ENCODE data around the gene ZCCHC2.

The ZCCHC2 gene

GRCh38 chr18:62611453-62612288 lies 88.8 kb downstream of the ZCCHC2 start:
- no peak overlapping the region for H3K27ac ChIP-seq (ENCODE audit: low read depth, low read length)
- no peaks in the 10 kb centered on the region for H3K9me2 ChIP-seq (replicated peaks; ENCODE audit: control insufficient read depth, low read length)
- TF ChIP-seq CTCF (IDR thresholded peaks at IDR 0.05; ENCODE audit: low read depth, low read length, poor library complexity, severe bottlenecking): no peak
- no peak for TF ChIP-seq EZH2phosphoT487 (IDR thresholded peaks at IDR 0.05; ENCODE audit: borderline replicate concordance, low read length)
- no peak overlapping the region for H3K4me3 ChIP-seq (ENCODE audit: low read length)
- H3F3A ChIP-seq (ENCODE audit: control insufficient read depth, insufficient read depth): no peaks in the 10 kb centered on the region
- H3K36me3 ChIP-seq (ENCODE audit: control insufficient read depth, low read length): no peaks in the 10 kb centered on the region
- H3K4me2 ChIP-seq (ENCODE audit: low read length): no peak overlapping the region
- peaks cover 6% of the 10 kb centered on the region for H3K4me1 ChIP-seq (ENCODE audit: control insufficient read depth, low read length)
- no peaks in the 10 kb centered on the region for H4K20me1 ChIP-seq (ENCODE audit: control insufficient read depth, insufficient read depth, low read depth, low read length)
- no peaks in the 10 kb centered on the region for H3K9me3 ChIP-seq (ENCODE audit: control insufficient read depth, insufficient read depth, low read length)
- H3K27me3 ChIP-seq (ENCODE audit: control insufficient read depth, low read length): peaks cover 23% of the 10 kb centered on the region
- H3K79me2 ChIP-seq (ENCODE audit: control insufficient read depth, low read length): no peaks in the 10 kb centered on the region

GRCh38 chr18:62612289-62612645 lies 89.4 kb downstream of the ZCCHC2 start:
- Histone ChIP-seq H3K4me1 (ENCODE audit: control insufficient read depth, low read length) (peaks cover 6% of the 10 kb centered on the region), H3F3A (ENCODE audit: control insufficient read depth, insufficient read depth) (no peaks in the 10 kb centered on the region), H3K4me3 (ENCODE audit: low read length) (no peak overlapping the region), H3K9me2 (replicated peaks; ENCODE audit: control insufficient read depth, low read length) (no peaks in the 10 kb centered on the region), H3K9me3 (ENCODE audit: control insufficient read depth, insufficient read depth, low read length) (no peaks in the 10 kb centered on the region), H3K79me2 (ENCODE audit: control insufficient read depth, low read length) (no peaks in the 10 kb centered on the region), H3K36me3 (ENCODE audit: control insufficient read depth, low read length) (no peaks in the 10 kb centered on the region), H3K27me3 (ENCODE audit: control insufficient read depth, low read length) (peaks cover 23% of the 10 kb centered on the region), H4K20me1 (ENCODE audit: control insufficient read depth, insufficient read depth, low read depth, low read length) (no peaks in the 10 kb centered on the region), H3K27ac (ENCODE audit: low read depth, low read length) (no peak overlapping the region), H3K4me2 (ENCODE audit: low read length) (no peak overlapping the region)
- TF ChIP-seq CTCF (IDR thresholded peaks at IDR 0.05; ENCODE audit: low read depth, low read length, poor library complexity, severe bottlenecking) (no peak), EZH2phosphoT487 (IDR thresholded peaks at IDR 0.05; ENCODE audit: borderline replicate concordance, low read length) (no peak)

- H3K4me1 ChIP-seq (ENCODE audit: control insufficient read depth, low read length): peaks cover 6% of the 10 kb centered on the region
- H4K20me1 ChIP-seq (ENCODE audit: control insufficient read depth, insufficient read depth, low read depth, low read length): no peaks in the 10 kb centered on the region
- H3K9me2 ChIP-seq (replicated peaks; ENCODE audit: control insufficient read depth, low read length): no peaks in the 10 kb centered on the region
- TF ChIP-seq CTCF (IDR thresholded peaks at IDR 0.05; ENCODE audit: low read depth, low read length, poor library complexity, severe bottlenecking) (no peak), EZH2phosphoT487 (IDR thresholded peaks at IDR 0.05; ENCODE audit: borderline replicate concordance, low read length) (no peak)
- no peak overlapping the region for H3K4me2 ChIP-seq (ENCODE audit: low read length)
- H3K4me3 ChIP-seq (ENCODE audit: low read length): no peak overlapping the region
- H3K27ac ChIP-seq (ENCODE audit: low read depth, low read length): no peak overlapping the region
- peaks cover 23% of the 10 kb centered on the region for H3K27me3 ChIP-seq (ENCODE audit: control insufficient read depth, low read length)
- H3F3A ChIP-seq (ENCODE audit: control insufficient read depth, insufficient read depth): no peaks in the 10 kb centered on the region
- H3K79me2 ChIP-seq (ENCODE audit: control insufficient read depth, low read length): no peaks in the 10 kb centered on the region
- no peaks in the 10 kb centered on the region for H3K36me3 ChIP-seq (ENCODE audit: control insufficient read depth, low read length)
- H3K9me3 ChIP-seq (ENCODE audit: control insufficient read depth, insufficient read depth, low read length): no peaks in the 10 kb centered on the region
Observed at GRCh38 chr18:62612776-62613175, 90.0 kb downstream of the ZCCHC2 start.
